HepG2 (cell line): ENCODE data around the gene CACNA1C.

Experiments used
- CEBPB ChIP-seq: IDR thresholded peaks from 2 replicates; pipeline ENCODE4 v1.6.1; 2011; ENCODE audit warnings: low read depth, low read length, improper control_type of control experiment, borderline replicate concordance
- KLF9 ChIP-seq: IDR thresholded peaks from 2 replicates; pipeline ENCODE4 v1.6.1; 2016; ENCODE audit warnings: low read depth
- MAZ ChIP-seq, 2 experiments: sonication (generic) in 1 of 2; formaldehyde crosslinking in 1 of 2; IDR thresholded peaks; 2 replicates each; pipeline versions ENCODE4 v1.5.0 to v1.6.1; 2012 to 2020; ENCODE audit warnings: low read depth in 2 of 2, mild to moderate bottlenecking in 2 of 2, borderline replicate concordance in 1 of 2, improper control_type of control experiment in 1 of 2, low read length in 1 of 2, missing genetic modification reagents in 1 of 2, moderate library complexity in 1 of 2
- ZNF12 ChIP-seq: sonication (generic); formaldehyde crosslinking; IDR thresholded peaks from 2 replicates; pipeline ENCODE4 v1.5.0; 2020; ENCODE audit warnings: missing genetic modification reagents
- ZNF768 ChIP-seq: sonication (generic); formaldehyde crosslinking; IDR thresholded peaks from 2 replicates; pipeline ENCODE4 v1.4.0; 2020; ENCODE audit warnings: missing genetic modification reagents
- ZNF850 ChIP-seq: sonication (generic); formaldehyde crosslinking; conservative IDR thresholded peaks from 2 replicates; pipeline ENCODE4 v1.9.0; 2021; ENCODE audit warnings: mild to moderate bottlenecking, missing genetic modification reagents
- TF ChIP-seq, protein P1 (sequence below), 2 experiments: sonication (generic) in 1 of 2; formaldehyde crosslinking in 1 of 2; IDR thresholded peaks; 2 replicates each; pipeline versions ENCODE4 v1.4.0 to v1.6.1; 2018 to 2020; ENCODE audit warnings: missing genetic modification reagents in 2 of 2, borderline replicate concordance in 1 of 2, low read depth in 1 of 2, mild to moderate bottlenecking in 1 of 2, missing biosample characterization in 1 of 2
- TF ChIP-seq, protein P2 (sequence below): sonication (generic); formaldehyde crosslinking; IDR thresholded peaks from 2 replicates; pipeline ENCODE4 v1.5.0; 2020; ENCODE audit warnings: mild to moderate bottlenecking, missing genetic modification reagents, moderate library complexity
- TF ChIP-seq, protein P3 (sequence below), 2 experiments: IDR thresholded peaks; 2 replicates each; pipeline ENCODE4 v1.6.1; 2011 to 2012; ENCODE audit warnings: low read length in 2 of 2, borderline replicate concordance in 1 of 2, low read depth in 1 of 2, mild to moderate bottlenecking in 1 of 2, moderate library complexity in 1 of 2

DNA sequence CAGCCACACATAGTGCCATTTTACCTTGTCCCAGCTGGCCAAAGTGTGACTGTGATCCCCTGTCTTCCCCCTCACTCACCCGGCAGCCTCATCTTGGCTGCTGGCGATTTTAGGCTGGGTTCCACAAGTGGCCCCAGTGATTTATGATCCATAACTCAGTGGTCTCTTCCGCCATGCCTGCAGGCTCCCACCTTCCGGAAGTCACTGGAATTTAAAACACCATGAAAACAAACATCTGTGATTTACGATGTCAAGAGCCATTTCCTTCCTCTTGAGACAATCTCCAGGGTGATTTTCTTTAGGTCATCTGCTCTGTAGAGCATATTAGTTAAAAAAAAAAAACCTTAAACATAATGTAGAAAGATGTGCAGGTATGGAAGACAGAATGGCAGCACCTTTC, 282.3 kb downstream of the CACNA1C start:
- TF ChIP-seq, protein P1, sequence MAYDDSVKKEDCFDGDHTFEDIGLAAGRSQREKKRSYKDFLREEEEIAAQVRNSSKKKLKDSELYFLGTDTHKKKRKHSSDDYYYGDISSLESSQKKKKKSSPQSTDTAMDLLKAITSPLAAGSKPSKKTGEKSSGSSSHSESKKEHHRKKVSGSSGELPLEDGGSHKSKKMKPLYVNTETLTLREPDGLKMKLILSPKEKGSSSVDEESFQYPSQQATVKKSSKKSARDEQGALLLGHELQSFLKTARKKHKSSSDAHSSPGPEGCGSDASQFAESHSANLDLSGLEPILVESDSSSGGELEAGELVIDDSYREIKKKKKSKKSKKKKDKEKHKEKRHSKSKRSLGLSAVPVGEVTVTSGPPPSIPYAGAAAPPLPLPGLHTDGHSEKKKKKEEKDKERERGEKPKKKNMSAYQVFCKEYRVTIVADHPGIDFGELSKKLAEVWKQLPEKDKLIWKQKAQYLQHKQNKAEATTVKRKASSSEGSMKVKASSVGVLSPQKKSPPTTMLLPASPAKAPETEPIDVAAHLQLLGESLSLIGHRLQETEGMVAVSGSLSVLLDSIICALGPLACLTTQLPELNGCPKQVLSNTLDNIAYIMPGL (CRISPR knock-in tag; IDR thresholded peaks at IDR 0.05; ENCODE audit: borderline replicate concordance in 1 of 2, low read depth in 1 of 2), result no peak
- no peak for TF ChIP-seq ZNF768 (CRISPR knock-in tag)
- no peak for TF ChIP-seq KLF9 (CRISPR knock-in tag)
- TF ChIP-seq, protein P2, sequence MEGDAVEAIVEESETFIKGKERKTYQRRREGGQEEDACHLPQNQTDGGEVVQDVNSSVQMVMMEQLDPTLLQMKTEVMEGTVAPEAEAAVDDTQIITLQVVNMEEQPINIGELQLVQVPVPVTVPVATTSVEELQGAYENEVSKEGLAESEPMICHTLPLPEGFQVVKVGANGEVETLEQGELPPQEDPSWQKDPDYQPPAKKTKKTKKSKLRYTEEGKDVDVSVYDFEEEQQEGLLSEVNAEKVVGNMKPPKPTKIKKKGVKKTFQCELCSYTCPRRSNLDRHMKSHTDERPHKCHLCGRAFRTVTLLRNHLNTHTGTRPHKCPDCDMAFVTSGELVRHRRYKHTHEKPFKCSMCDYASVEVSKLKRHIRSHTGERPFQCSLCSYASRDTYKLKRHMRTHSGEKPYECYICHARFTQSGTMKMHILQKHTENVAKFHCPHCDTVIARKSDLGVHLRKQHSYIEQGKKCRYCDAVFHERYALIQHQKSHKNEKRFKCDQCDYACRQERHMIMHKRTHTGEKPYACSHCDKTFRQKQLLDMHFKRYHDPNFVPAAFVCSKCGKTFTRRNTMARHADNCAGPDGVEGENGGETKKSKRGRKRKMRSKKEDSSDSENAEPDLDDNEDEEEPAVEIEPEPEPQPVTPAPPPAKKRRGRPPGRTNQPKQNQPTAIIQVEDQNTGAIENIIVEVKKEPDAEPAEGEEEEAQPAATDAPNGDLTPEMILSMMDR (CRISPR knock-in tag), result no peak
- TF ChIP-seq CEBPB, result no peak
- TF ChIP-seq, protein P3, sequence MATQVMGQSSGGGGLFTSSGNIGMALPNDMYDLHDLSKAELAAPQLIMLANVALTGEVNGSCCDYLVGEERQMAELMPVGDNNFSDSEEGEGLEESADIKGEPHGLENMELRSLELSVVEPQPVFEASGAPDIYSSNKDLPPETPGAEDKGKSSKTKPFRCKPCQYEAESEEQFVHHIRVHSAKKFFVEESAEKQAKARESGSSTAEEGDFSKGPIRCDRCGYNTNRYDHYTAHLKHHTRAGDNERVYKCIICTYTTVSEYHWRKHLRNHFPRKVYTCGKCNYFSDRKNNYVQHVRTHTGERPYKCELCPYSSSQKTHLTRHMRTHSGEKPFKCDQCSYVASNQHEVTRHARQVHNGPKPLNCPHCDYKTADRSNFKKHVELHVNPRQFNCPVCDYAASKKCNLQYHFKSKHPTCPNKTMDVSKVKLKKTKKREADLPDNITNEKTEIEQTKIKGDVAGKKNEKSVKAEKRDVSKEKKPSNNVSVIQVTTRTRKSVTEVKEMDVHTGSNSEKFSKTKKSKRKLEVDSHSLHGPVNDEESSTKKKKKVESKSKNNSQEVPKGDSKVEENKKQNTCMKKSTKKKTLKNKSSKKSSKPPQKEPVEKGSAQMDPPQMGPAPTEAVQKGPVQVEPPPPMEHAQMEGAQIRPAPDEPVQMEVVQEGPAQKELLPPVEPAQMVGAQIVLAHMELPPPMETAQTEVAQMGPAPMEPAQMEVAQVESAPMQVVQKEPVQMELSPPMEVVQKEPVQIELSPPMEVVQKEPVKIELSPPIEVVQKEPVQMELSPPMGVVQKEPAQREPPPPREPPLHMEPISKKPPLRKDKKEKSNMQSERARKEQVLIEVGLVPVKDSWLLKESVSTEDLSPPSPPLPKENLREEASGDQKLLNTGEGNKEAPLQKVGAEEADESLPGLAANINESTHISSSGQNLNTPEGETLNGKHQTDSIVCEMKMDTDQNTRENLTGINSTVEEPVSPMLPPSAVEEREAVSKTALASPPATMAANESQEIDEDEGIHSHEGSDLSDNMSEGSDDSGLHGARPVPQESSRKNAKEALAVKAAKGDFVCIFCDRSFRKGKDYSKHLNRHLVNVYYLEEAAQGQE (IDR thresholded peaks at IDR 0.05; ENCODE audit: borderline replicate concordance in 1 of 2, low read depth in 1 of 2, low read length in 2 of 2), result no peak
- TF ChIP-seq MAZ (IDR thresholded peaks at IDR 0.05; ENCODE audit: borderline replicate concordance, low read depth, low read length), result no peak
- TF ChIP-seq MAZ (CRISPR knock-in tag; IDR thresholded peaks at IDR 0.05; ENCODE audit: low read depth), result no peak
- TF ChIP-seq ZNF850 (CRISPR knock-in tag), result no peak
- TF ChIP-seq ZNF12 (CRISPR knock-in tag), result no peak
